NOMO-1 (cell line): ENCODE data around the gene RPS5.
"Not testable (repeated sequence)": the region's sequence is repeated elsewhere in the genome, so short reads cannot be mapped to it uniquely, and the experiment has no call there.

Experiments
- DNase-seq, 2 experiments: peaks; one replicate each; lab custom pipeline; 2025; ENCODE audit not compliant: unreplicated experiment in 2 of 2; lab: John Stamatoyannopoulos, UW

Gene RPS5

GRCh38 chr19:58386576-58387337 is at the start of gene RPS5:
Gene RPS5, plus strand, starts transcription at chr19:58387269. Its CDS starts 869 bp downstream, at chr19:58388138.
- DNase-seq = peak; percentile 95 to 98

GRCh38 chr19:58338336-58338735 is 48.7 kb upstream of the RPS5 start:
- DNase-seq = no peak

- DNase-seq = no peak
Measured at GRCh38 chr19:58338825-58339558, 48.1 kb upstream of the RPS5 start.

- no peak for DNase-seq
Measured at GRCh38 chr19:58345558-58345957, 41.5 kb upstream of the RPS5 start.

- peak; percentile 76 to 80 for DNase-seq
Measured at GRCh38 chr19:58346961-58347929, 39.8 kb upstream of the RPS5 start.

- not testable (repeated sequence) for DNase-seq
Measured at GRCh38 chr19:58348080-58348479, 39.0 kb upstream of the RPS5 start.

- no peak for DNase-seq
Measured at GRCh38 chr19:58349590-58349989, 37.5 kb upstream of the RPS5 start.

- no peak for DNase-seq
Measured at GRCh38 chr19:58350001-58350861, 36.8 kb upstream of the RPS5 start.

- DNase-seq = no peak
Measured at GRCh38 chr19:58350871-58351557, 36.1 kb upstream of the RPS5 start.

- DNase-seq = no peak
Measured at GRCh38 chr19:58351558-58351878, 35.6 kb upstream of the RPS5 start.

- no peak for DNase-seq
Measured at GRCh38 chr19:58351990-58352755, 34.9 kb upstream of the RPS5 start.

- no peak for DNase-seq
Measured at GRCh38 chr19:58352760-58353671, 34.1 kb upstream of the RPS5 start, which contains the start of gene A1BG. Gene A1BG, minus strand, starts transcription at chr19:58353492. Its CDS starts 55 bp downstream, at chr19:58353437.

- DNase-seq = no peak
Measured at GRCh38 chr19:58353717-58354477, 33.2 kb upstream of the RPS5 start.

GRCh38 chr19:58354478-58355030 is 32.5 kb upstream of the RPS5 start:
- no peak for DNase-seq

GRCh38 chr19:58355215-58355796 is 31.8 kb upstream of the RPS5 start:
- DNase-seq = no peak
